ENCODE results near the gene CEP152. TPM values are rescaled to one million over a fixed set of nuclear protein-coding genes. Genes with fewer than 3 reads are reported as not detected.

CEP152 gene
- total and polyA plus RNA-seq, 10 of the 15 experiments (the other 5 are each of a cell fraction or from before 2014, with no cell fraction given): 5.3 to 22.6 (median 14.2) TPM

GRCh38 chr15:48748535-48748934, 62.3 kb downstream of the CEP152 start:
- SMC1A ChIA-PET (ENCODE audit: uncharacterized antibody, unreplicated experiment): interaction anchor here (1.6 kb wide), 1 partner anchor 10 kb away, joined by 3 read pairs; no protein-coding TSS in a partner anchor

More at GRCh38 chr15:48748535-48748934, 62.3 kb downstream of the CEP152 start:
- intact Hi-C loops (cut with micrococcal nuclease; ENCODE audit: unreplicated experiment) (no loop called here), in situ Hi-C loops (cut with MboI) (no loop called here)
- Histone ChIP-seq H3K27me3 (replicated peaks in 1 of 2; ENCODE audit: control insufficient read depth in 2 of 2, insufficient read depth in 2 of 2, low read length in 1 of 2) (no peaks in the 10 kb centered on the region), H3K9me3 (replicated peaks; ENCODE audit: control insufficient read depth, insufficient read depth, low read length) (no peaks in the 10 kb centered on the region), H3K4me2 (ENCODE audit: control insufficient read depth, insufficient read depth) (no peak overlapping the region), H4K20me1 (ENCODE audit: control insufficient read depth, insufficient read depth) (no peaks in the 10 kb centered on the region), H3K9ac (ENCODE audit: control insufficient read depth, insufficient read depth, low read length) (no peak overlapping the region), H3K36me3 (ENCODE audit: control insufficient read depth in 2 of 2, insufficient read depth in 2 of 2, low read length in 1 of 2) (peaks cover 0 to 15% of the 10 kb centered on the region in 2 experiments; a peak in 2 of 4 replicates), H3K4me3 (no peak overlapping the region), H2AFZ (ENCODE audit: control insufficient read depth, low read depth, low read length) (no peak overlapping the region), H3K79me2 (ENCODE audit: control insufficient read depth, insufficient read depth, low read length) (no peaks in the 10 kb centered on the region), H3K27ac (ENCODE audit: control insufficient read depth, insufficient read depth) (no peak overlapping the region), H3K4me1 (ENCODE audit: control insufficient read depth, insufficient read depth, low read length) (no peaks in the 10 kb centered on the region)
- ChIA-PET POLR2A (no interaction called here), RAD21 (ENCODE audit: unreplicated experiment) (interaction anchor here (0.6 kb wide), 1 partner anchor 391 kb away, joined by 3 read pairs; no protein-coding TSS in a partner anchor), CTCF (no interaction called here)
- no peak for FAIRE-seq
- BruUV-seq (replicated peaks): no TSS peak
- 44% methylated on average over 1 of the region's 1 CpG for WGBS (ENCODE audit: insufficient coverage, insufficient replicate concordance, low lambda C conversion rate, missing lambda C conversion rate)
- DNase-seq (ENCODE audit: low read depth, low spot score): no peak
- no peak for ATAC-seq
- TF ChIP-seq IRF3 (IDR thresholded peaks at IDR 0.05) (no peak), USF2 (IDR thresholded peaks at IDR 0.05; ENCODE audit: borderline replicate concordance, low read depth, low read length) (no peak), BRCA1 (IDR thresholded peaks at IDR 0.05; ENCODE audit: low read depth, low read length) (no peak), MEF2A (IDR thresholded peaks at IDR 0.05; ENCODE audit: insufficient read depth, low read depth, low read length) (no peak), WRNIP1 (IDR thresholded peaks at IDR 0.05; ENCODE audit: borderline replicate concordance, low read depth, low read length) (no peak), MEF2B (IDR thresholded peaks at IDR 0.05; ENCODE audit: partially characterized antibody, poor library complexity, severe bottlenecking) (no peak), ZNF207 (IDR thresholded peaks at IDR 0.05; ENCODE audit: borderline replicate concordance) (no peak), NFYB (IDR thresholded peaks at IDR 0.05; ENCODE audit: insufficient read depth, low read depth, low read length) (no peak), ATF3 (IDR thresholded peaks at IDR 0.05; ENCODE audit: borderline replicate concordance, extremely low read depth, low read depth, low read length) (no peak), ZNF622 (IDR thresholded peaks at IDR 0.05) (no peak), CEBPB (IDR thresholded peaks at IDR 0.05; ENCODE audit: borderline replicate concordance in 1 of 2, low read depth in 2 of 2, low read length in 2 of 2) (no peak), RELB (IDR thresholded peaks at IDR 0.05; ENCODE audit: low read depth) (no peak), CREB1 (IDR thresholded peaks at IDR 0.05; ENCODE audit: low read depth) (no peak), POU2F2 (IDR thresholded peaks at IDR 0.05; ENCODE audit: borderline replicate concordance, low read depth, low read length) (no peak), KLF5 (IDR thresholded peaks at IDR 0.05; ENCODE audit: partially characterized antibody) (no peak), NR2C2 (IDR thresholded peaks at IDR 0.05; ENCODE audit: borderline replicate concordance, control insufficient read depth, insufficient read length, low read depth) (no peak)
